Tibial artery (tissue), 4 donors: ENCODE data around the gene DOK6.

ENCODE experiments used
- DNase-seq, 2 donors: peaks; one replicate each; pipeline ENCODE4 v3.0.0-alpha.2; 2019
- H3K27ac ChIP-seq, 2 donors: fragments of 200-600 bp; sonication (generic) in 1 of 2; 1 replicate in 1 of 2; 2 replicates in 1 of 2; pipeline ENCODE4 v1.5.1; 2018 to 2019; ENCODE audit warnings: mild to moderate bottlenecking in 1 of 2
- H3K27me3 ChIP-seq, 2 donors: fragments of 200-600 bp; sonication (generic) in 1 of 2; one replicate each; pipeline versions ENCODE4 v1.5.1 to v1.6.0; 2016 to 2019
- H3K36me3 ChIP-seq, 3 donors: fragments of 200-600 bp; sonication (generic) in 2 of 3; one replicate each; pipeline ENCODE4 v1.5.1; 2016 to 2019; ENCODE audit warnings: mild to moderate bottlenecking in 2 of 3
- H3K4me1 ChIP-seq, 4 donors: fragments of 200-600 bp; sonication (generic) in 2 of 4; 1 replicate in 3 of 4; 2 replicates in 1 of 4; pipeline ENCODE4 v1.5.1; 2016 to 2019
- H3K4me3 ChIP-seq, 2 donors: fragments of 200-600 bp; sonication (generic) in 1 of 2; 1 replicate in 1 of 2; 2 replicates in 1 of 2; pipeline ENCODE4 v1.5.1; 2018 to 2019; ENCODE audit warnings: mild to moderate bottlenecking in 2 of 2
- H3K9me3 ChIP-seq, 3 donors: fragments of 200-600 bp; sonication (generic) in 1 of 3; one replicate each; pipeline ENCODE4 v1.5.1; 2016 to 2019
- CTCF ChIP-seq, 2 experiments: fragments of 200-600 bp in 1 of 2; fragments of 450-650 bp in 1 of 2; IDR thresholded peaks; one replicate each; pipeline ENCODE4 v1.5.1; 2017 to 2019; ENCODE audit warnings: antibody characterized with exemption in 2 of 2, mild to moderate bottlenecking in 1 of 2, moderate library complexity in 1 of 2
- intact Hi-C: fragments of 100-400 bp; cut with DNase I; formaldehyde crosslinking; loops from one replicate; pipeline ENCODE4 v1.15.0; 2023; ENCODE audit warnings: low total_unique reads

DOK6 gene

GRCh38 chr18:69730664-69731063, 330.0 kb downstream of the DOK6 start:
- Histone ChIP-seq H3K27ac (no peak overlapping the region), H3K9me3 (no peaks in the 10 kb centered on the region), H3K36me3 (no peaks in the 10 kb centered on the region), H3K4me1 (no peaks in the 10 kb centered on the region), H3K4me3 (no peak overlapping the region), H3K27me3 (no peaks in the 10 kb centered on the region)
- no peak for TF ChIP-seq CTCF (IDR thresholded peaks at IDR 0.05)
- no peak for DNase-seq
- intact Hi-C loops: no loop called here

DNA sequence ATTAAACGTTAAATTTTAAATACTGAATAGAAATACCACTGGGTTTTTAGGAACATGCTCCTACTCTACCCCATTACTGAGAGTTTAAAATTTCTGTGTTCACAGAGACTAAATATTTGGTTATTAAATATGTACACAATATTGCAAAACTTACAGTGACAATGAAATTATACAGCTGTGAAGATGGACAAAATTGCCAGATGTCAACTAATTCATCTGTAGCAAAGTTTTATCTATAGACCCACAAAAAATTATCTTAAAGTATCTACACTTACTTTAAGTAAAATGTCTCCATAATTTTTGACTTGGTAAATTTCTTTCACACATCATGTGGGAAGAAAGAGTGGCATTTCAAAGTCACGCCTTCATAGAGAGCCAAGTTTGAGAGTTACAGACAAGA, 333.8 kb downstream of the DOK6 start:
- no peak for DNase-seq
- Histone ChIP-seq H3K27ac (no peak overlapping the region), H3K9me3 (no peaks in the 10 kb centered on the region), H3K36me3 (no peaks in the 10 kb centered on the region), H3K4me1 (no peaks in the 10 kb centered on the region), H3K4me3 (no peak overlapping the region), H3K27me3 (no peaks in the 10 kb centered on the region)
- intact Hi-C loops: no loop called here
- TF ChIP-seq CTCF (IDR thresholded peaks at IDR 0.05): no peak

- TF ChIP-seq CTCF (IDR thresholded peaks at IDR 0.05): no peak
- no peaks in the 10 kb centered on the region for H3K27me3 ChIP-seq
- H3K9me3 ChIP-seq: no peaks in the 10 kb centered on the region
- no peak overlapping the region for H3K4me3 ChIP-seq
- intact Hi-C loops: no loop called here
- H3K4me1 ChIP-seq: no peaks in the 10 kb centered on the region
- no peaks in the 10 kb centered on the region for H3K36me3 ChIP-seq
- DNase-seq: no peak
- no peak overlapping the region for H3K27ac ChIP-seq
These were observed 336.0 kb downstream of the DOK6 start for GRCh38 chr18:69736730-69737129.

DNA sequence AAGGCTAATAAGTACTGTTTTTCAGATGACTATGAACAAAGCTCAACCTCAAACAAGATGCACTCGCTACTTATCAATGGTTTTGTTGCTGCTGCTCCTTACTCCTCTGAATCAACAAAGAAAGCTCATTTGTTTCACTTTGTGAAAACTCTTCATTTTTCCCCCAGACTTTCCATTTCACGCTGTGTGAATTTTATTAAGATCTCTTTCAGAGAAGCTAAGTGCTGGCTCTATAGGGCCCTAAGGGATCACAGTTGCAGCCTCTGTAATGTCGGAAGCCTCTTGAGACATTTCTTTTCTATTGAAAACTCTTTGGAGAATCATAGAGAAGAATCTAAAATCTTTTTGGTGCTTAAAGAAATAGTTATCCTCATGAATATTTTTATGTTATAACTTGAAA, 337.2 kb downstream of the DOK6 start:
- H3K9me3 ChIP-seq: no peaks in the 10 kb centered on the region
- no peaks in the 10 kb centered on the region for H3K4me1 ChIP-seq
- no peak overlapping the region for H3K4me3 ChIP-seq
- no peak overlapping the region for H3K27ac ChIP-seq
- intact Hi-C loops: no loop called here
- no peaks in the 10 kb centered on the region for H3K36me3 ChIP-seq
- DNase-seq: no peak
- no peaks in the 10 kb centered on the region for H3K27me3 ChIP-seq
- no peak for TF ChIP-seq CTCF (IDR thresholded peaks at IDR 0.05)

DNA sequence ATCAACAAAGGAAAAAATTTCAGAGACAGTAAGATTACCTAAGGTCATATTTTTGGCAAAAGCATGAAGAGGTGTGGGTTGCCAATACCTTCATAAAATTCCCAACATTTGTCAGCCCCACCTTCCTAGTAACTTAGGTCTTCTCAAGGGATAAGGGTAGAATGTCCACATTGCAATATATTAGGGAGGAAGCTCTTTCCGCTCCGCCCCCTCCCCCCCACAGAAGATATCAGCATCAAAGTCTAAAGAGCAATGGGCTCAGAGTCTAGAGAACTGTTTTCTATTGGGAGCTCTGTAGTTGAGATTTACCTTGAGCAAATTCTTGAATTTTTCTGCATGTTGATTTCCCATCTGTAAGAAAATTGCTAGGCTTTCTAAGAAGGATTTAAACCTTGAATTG, 346.7 kb downstream of the DOK6 start:
- no peak for DNase-seq
- H3K9me3 ChIP-seq: no peaks in the 10 kb centered on the region
- H3K4me1 ChIP-seq: no peaks in the 10 kb centered on the region
- H3K27ac ChIP-seq: no peak overlapping the region
- intact Hi-C loops: no loop called here
- TF ChIP-seq CTCF (IDR thresholded peaks at IDR 0.05): no peak
- no peak overlapping the region for H3K4me3 ChIP-seq
- H3K36me3 ChIP-seq: no peaks in the 10 kb centered on the region
- H3K27me3 ChIP-seq: no peaks in the 10 kb centered on the region

GRCh38 chr18:69752737-69753380, 352.2 kb downstream of the DOK6 start:
- no peaks in the 10 kb centered on the region for H3K9me3 ChIP-seq
- no peak for TF ChIP-seq CTCF (IDR thresholded peaks at IDR 0.05)
- H3K27ac ChIP-seq: no peak overlapping the region
- intact Hi-C loops: no loop called here
- no peak overlapping the region for H3K4me3 ChIP-seq
- no peaks in the 10 kb centered on the region for H3K27me3 ChIP-seq
- H3K36me3 ChIP-seq: no peaks in the 10 kb centered on the region
- no peak for DNase-seq
- H3K4me1 ChIP-seq: no peaks in the 10 kb centered on the region
